NOMO-1 treated with DMSO at 0.1 percent for 48 hours (cell line): ENCODE measurements around the gene TRPM8.
"Not testable (repeated sequence)": the region's sequence is repeated elsewhere in the genome, so short reads cannot be mapped to it uniquely, and the experiment has no call there.

ENCODE experiments used
- DNase-seq: peaks from one replicate; lab custom pipeline; 2025; ENCODE audit not compliant: unreplicated experiment; lab: John Stamatoyannopoulos, UW

TRPM8 gene

DNA sequence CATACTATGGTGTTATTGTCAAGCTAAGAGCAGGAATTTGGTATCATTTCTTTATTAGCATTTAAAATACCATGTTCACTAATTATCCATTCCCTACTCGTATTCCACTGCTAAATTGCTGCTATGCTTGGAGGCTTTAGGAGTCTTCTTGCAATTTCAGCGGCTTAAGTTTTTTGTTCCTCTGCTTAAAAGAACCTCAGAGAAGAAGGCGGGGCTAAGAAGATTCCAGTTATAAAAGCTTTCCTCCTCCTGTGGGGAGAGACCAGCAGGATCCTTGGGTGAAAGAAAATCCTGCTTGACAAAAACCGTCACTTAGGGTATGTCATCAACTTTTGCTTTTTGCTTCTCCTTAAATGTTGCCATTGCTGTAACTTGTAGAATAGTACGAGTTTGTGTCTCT is at the start of gene TRPM8:
TSS of gene TRPM8 (plus strand) at position 258 of the 400 bp plus-strand sequence. CDS start 9,165 bp downstream, outside the sequence.
- DNase-seq: no peak

- no peak for DNase-seq
Measured at GRCh38 chr2:233867993-233868532, 49.1 kb upstream of the TRPM8 start, which contains the start of gene MSL3B. Gene MSL3B (minus strand): TSS chr2:233868386.

- DNase-seq: no peak
Measured at GRCh38 chr2:233871432-233871831, 45.7 kb upstream of the TRPM8 start.

- peak; percentile 84 for DNase-seq
Measured at GRCh38 chr2:233872125-233872524, 45.0 kb upstream of the TRPM8 start.

DNA sequence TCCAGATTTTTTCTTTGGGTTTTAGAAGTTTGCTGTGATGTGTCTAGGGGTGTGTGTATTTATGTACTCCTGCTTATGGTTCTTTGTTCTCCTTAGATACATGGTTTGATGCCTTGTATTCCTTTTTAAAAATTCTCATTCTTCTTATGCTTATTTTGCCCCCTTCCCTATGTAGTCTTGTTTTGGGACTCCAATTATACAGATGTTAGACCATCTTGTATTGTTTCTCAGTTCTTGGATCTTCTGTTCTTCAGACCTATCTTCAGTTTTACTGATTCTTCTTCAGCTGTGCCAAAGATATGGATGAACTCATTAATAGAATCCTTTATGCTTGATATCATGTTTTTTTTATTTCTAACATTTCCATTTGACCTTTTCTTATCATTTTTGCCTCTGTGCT is 34.8 kb upstream of the TRPM8 start:
- DNase-seq: no peak

- no peak for DNase-seq
Measured at GRCh38 chr2:233892793-233893192, 24.4 kb upstream of the TRPM8 start.

DNA sequence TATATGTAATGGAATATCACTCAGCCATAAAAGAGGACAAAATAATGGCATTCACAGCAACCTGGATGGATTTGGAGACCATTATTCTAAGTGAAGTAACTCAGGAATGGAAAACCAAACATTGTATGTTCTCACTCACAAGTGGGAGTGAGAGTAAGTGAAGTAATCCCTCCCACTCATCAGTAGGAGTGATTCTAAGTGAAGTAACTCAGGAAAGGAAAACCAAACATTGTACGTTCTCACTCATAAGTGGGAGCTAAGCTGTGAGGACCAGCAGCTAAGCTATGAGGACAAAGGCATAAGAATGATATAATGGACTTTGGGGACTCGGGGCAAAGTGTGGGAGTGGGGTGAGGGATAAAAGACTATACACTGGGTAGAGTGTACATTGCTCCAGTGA is 20.9 kb upstream of the TRPM8 start:
- not testable (repeated sequence) for DNase-seq

DNA sequence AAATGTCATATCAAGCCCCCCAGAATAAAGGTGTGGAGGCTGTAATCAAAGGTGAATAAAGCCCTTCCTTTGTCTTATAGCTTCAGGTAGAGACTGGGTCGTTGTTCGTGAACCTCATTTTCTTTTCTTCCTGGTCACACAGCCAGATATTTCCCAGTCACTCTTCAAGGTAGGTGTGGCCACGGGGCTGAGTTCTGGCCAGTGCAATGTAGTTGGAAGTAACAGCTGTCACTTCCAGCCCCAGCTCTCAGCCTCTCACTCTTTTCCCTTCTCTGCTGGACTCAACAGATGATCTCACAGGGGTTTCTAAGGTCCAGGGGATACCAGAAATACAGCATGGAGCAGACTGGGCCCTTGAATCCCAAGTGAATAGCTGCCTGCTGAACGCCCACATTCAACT is 15.8 kb upstream of the TRPM8 start:
- no peak for DNase-seq

GRCh38 chr2:233901884-233902283 is 15.3 kb upstream of the TRPM8 start:
- no peak for DNase-seq

- DNase-seq: no peak
Measured at GRCh38 chr2:233905945-233906344, 11.2 kb upstream of the TRPM8 start.

DNA sequence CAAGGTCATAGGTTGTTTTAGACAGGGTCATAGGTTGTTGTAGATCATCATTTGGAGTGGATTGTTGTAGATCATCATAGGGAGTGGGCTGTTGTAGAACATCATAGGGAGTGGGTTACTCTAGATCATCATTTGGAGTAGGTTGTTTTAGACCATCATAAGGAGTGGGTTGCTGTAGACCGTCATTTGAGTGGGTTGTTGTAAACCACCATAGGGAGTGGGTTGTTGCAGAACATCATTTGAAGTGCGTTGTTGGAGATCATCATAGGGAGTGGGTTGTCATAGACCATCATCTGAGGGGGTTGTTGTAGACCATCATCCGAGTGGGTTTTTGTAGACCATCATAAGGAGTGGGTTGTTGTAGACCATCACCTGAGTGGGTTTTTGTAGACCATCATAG is 9.5 kb upstream of the TRPM8 start:
- no peak for DNase-seq

DNA sequence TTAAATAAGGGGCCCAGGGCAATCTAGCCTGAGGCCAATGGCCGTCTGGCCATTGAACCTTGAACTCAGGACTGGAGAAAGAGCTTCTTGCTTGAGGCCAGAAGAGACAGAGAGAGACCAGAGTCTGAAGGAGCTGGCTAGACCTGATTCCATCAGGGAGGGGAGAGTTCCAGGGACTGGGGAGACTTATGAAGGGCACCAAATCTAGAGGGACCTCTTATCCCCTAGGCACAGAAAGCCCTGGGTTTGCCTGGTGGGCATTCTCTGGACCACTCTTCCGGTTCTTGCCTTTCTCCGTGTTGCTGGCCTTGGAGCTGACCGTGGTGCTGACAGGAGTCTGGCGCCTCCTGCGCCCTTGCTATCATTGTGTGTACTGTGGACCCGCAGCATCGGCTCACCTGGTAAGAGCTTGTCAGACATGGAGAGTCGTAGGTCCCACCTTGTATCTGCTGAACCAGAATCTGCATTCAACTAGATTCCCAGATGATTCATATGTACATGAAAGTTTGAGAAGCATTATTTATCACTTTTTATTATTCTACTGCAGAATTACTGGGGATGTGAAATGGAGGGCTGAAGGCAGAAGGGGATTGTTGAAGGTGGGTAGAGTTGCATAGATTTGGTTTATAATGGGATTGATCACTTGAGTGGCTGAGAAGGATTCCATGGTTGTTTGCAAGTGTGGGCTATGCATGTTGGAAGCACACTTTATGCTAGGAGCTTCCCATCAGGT is 4.3 kb upstream of the TRPM8 start:
- no peak for DNase-seq

- DNase-seq: no peak
Measured at GRCh38 chr2:233915128-233915527, 2.0 kb upstream of the TRPM8 start.

GRCh38 chr2:233919319-233919718 is 2.1 kb downstream of the TRPM8 start:
- no peak for DNase-seq

DNA sequence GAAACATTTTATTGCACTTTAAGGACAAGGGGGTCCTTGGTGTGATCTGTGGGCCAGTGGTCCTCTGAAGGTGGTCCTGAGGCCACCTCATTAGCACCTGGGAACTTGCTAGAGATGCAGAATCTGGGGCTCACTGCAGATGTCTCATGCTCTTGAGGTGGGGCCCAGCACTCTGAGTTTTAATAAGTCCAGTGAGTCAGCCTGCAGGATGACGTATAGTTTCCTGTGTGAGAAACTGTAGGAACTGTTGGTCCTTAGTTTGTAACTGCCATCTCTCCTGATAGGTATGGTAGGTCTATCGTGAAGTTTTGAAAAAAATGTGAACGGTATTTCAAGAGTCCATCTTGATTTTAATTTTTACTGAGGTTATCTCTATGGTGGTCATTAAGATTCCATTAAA is 2.8 kb downstream of the TRPM8 start:
- DNase-seq: peak; percentile 43

GRCh38 chr2:233922471-233922870 is 5.3 kb downstream of the TRPM8 start:
- DNase-seq: no peak

DNA sequence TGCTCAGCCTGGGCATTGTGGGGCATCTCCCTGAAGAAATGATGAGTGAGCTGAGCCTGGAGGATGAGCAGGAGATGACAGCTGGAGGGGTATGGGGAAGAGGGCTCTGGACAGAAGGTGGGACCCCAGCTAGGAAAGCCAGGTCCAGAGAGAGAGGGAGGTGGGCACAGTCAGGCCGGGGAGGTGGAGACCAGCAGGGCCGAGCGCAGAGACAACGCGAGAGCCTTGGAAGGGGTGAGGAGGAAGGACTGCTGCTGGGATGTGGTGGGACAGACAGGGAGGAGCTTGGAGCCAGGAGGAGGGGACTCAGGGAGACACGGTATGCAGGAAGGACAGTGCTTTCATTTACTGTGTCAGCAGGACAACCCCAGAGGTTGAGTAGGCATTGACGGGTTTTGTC is 8.2 kb downstream of the TRPM8 start:
- no peak for DNase-seq

- no peak for DNase-seq
Measured at GRCh38 chr2:233926806-233927205, 9.6 kb downstream of the TRPM8 start.

GRCh38 chr2:233928594-233929351 is 11.6 kb downstream of the TRPM8 start:
- DNase-seq: no peak

- no peak for DNase-seq
Measured at GRCh38 chr2:233929352-233930022, 12.3 kb downstream of the TRPM8 start.

DNA sequence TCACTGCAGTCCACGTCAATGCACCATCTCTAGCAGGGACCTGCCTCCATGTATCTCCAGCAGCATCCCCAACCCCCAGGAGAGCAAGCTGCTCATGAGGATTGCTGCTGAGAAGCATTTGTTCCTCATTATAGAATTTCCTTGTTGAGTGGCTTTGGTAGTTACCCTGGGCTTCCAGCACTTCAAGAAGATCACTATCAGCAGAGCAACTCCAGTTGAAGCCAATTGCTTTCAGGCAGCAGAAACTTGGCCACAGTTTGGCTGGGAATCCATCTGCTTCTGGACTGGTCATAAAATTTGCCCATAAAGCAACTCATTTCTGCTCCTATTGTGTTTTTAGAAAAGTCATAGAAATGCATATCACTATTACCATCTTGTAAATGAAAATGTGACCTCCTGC is 17.4 kb downstream of the TRPM8 start:
- no peak for DNase-seq

- no peak for DNase-seq
Measured at GRCh38 chr2:233935426-233935825, 18.3 kb downstream of the TRPM8 start.
